Activated T-cell treated with anti-CD3 and anti-CD28 coated beads, Interleukin-2, amount 50 U/mL, for 1 hour (primary cell): ENCODE results near the gene PRR27.
"Not testable (repeated sequence)": the region's sequence is repeated elsewhere in the genome, so short reads cannot be mapped to it uniquely, and the experiment has no call there.

Experiments
- DNase-seq: peaks from one replicate; pipeline ENCODE4 v3.0.0-alpha.2; 2020

PRR27 gene

GRCh38 chr4:70212752-70213151 is 58.7 kb downstream of the PRR27 start:
- DNase-seq = not testable (repeated sequence)
